ENCODE data around the gene TOB2. TPM values are rescaled to one million over a fixed set of nuclear protein-coding genes. Genes with fewer than 3 reads are reported as not detected.
"Not testable (repeated sequence)": the region's sequence is repeated elsewhere in the genome, so short reads cannot be mapped to it uniquely, and the experiment has no call there.

TOB2 gene
- polyA plus RNA-seq, 3 donors = 54.5 to 60.6 (median 56.1) TPM

GRCh38 chr22:41471568-41471967 lies 25.0 kb upstream of the TOB2 start:
- DNase-seq = no peak

- DNase-seq = no peak
These were observed 24.3 kb upstream of the TOB2 start for GRCh38 chr22:41470886-41471285.

- DNase-seq = no peak
These were observed 22.7 kb upstream of the TOB2 start for GRCh38 chr22:41469218-41469851.

- peak; percentile 99 for DNase-seq
These were observed 22.0 kb upstream of the TOB2 start, which contains the start of the genes ACO2 and PHF5A for GRCh38 chr22:41468381-41469217. Gene ACO2, plus strand, starts transcription at chr22:41469117. Its CDS starts 30 bp downstream, at chr22:41469147. Gene PHF5A, minus strand, starts transcription at chr22:41468692. Its CDS starts 39 bp downstream, at chr22:41468653.

GRCh38 chr22:41461901-41462300 lies 15.3 kb upstream of the TOB2 start:
- no peak for DNase-seq

- not testable (repeated sequence) for DNase-seq
These were observed 13.5 kb upstream of the TOB2 start for GRCh38 chr22:41460071-41460470.

- DNase-seq = no peak
These were observed 12.8 kb upstream of the TOB2 start for GRCh38 chr22:41459431-41459830.

GRCh38 chr22:41458161-41458728 lies 11.6 kb upstream of the TOB2 start:
- DNase-seq = no peak

- peak; percentile 100 for DNase-seq
These were observed 1.7 kb upstream of the TOB2 start for GRCh38 chr22:41448189-41448808.

GRCh38 chr22:41447435-41448188 lies 1.0 kb upstream of the TOB2 start:
- peak; percentile 73 for DNase-seq

- DNase-seq = no peak
These were observed 522 bp downstream of the TOB2 start for GRCh38 chr22:41446057-41446501.

GRCh38 chr22:41445129-41446056 lies 1.2 kb downstream of the TOB2 start:
- DNase-seq = no peak

GRCh38 chr22:41444360-41445128 lies 2.1 kb downstream of the TOB2 start:
- DNase-seq = peak; percentile 98

- DNase-seq = no peak
These were observed 4.3 kb downstream of the TOB2 start for GRCh38 chr22:41442240-41442792.

GRCh38 chr22:41440511-41440910 lies 6.1 kb downstream of the TOB2 start:
- not testable (repeated sequence) for DNase-seq

- no peak for DNase-seq
These were observed 9.4 kb downstream of the TOB2 start for GRCh38 chr22:41437198-41437597.

GRCh38 chr22:41436322-41437113 lies 10.1 kb downstream of the TOB2 start:
- no peak for DNase-seq

GRCh38 chr22:41435560-41435959 lies 11.0 kb downstream of the TOB2 start:
- no peak for DNase-seq
